GM18508 (cell line): ENCODE measurements around the gene BBS2.
"Not testable (repeated sequence)": the region's sequence is repeated elsewhere in the genome, so short reads cannot be mapped to it uniquely, and the experiment has no call there.

ENCODE experiments used
- ATAC-seq: cut with Tn5 transposase; IDR thresholded peaks from one replicate; pipeline ENCODE4 v1.9.1; 2021; ENCODE audit warnings: moderate number of reproducible peaks; ENCODE audit not compliant: insufficient read depth, unreplicated experiment

Gene BBS2

DNA sequence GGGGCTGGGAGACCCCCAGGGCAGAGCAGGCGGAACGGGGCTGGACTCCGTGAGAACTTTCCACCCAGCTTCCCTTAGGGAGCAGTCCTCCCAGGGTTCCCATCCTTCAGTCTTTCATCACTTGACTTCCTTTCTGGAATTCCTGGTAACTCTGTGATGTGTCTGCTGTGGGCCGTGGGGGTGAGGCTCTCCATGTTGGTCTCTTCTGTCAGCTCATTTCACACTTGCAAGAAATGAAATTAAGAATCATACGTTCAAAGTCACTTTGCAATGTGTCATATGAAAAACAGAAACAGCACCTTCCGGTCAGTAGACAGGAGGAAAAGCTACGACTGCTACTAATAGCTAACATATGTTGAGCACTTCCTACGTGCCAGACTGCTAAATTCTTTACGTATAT lies 5.4 kb upstream of the BBS2 start:
- ATAC-seq = no peak

DNA sequence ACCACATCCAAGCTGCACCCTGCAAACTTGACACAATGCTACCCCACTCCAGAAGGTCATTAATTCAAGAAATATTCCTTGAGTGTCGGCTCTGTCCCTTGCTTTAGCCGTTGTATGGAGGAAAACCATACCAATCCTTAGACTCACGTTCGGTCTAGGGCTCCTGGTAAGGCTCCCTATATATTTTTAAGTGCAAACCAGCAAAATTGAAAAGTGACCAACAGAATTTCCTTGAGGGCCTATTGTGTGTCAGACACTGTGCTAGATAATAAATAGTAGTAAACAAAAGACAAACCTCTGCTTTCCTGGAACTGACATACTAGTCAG lies 390 bp upstream of the BBS2 start:
- no peak for ATAC-seq

DNA sequence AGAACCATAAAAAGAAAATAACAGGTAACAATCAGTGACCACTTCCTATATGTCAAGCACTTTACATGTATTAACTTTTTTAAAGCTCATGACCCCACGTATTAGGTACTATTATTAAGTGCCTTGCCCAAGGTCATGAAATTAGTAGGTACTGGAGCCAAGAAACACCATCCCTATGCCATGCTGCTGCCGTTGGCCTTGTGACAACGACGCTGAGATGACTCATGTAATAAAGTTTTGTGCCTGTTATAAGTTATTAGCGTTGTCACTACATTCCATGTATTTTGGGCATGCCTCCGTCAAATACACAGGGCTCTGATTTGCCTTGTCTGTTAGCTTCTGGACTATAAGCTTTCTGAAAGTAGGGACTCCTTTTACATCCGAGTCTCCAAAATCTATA lies 1.4 kb downstream of the BBS2 start:
- ATAC-seq = no peak

DNA sequence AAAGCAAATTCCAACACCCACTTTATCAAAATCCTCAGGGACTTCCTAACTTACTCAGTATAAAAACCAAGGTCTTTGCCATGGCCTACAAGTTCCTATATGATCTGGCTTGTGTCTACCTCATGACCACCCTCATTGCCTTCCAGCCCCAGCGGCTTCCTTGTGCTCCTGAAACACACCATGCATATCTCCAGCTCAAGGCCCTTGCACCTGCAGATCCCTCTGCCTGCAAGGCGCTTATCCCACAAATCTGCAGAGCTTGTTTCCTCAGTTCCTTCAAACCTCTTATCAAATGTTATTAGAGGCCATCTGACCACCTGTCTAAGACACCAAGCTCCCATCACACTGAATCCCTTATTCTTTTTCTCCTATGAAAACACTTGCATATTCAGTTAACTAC lies 2.6 kb downstream of the BBS2 start:
- no peak for ATAC-seq

DNA sequence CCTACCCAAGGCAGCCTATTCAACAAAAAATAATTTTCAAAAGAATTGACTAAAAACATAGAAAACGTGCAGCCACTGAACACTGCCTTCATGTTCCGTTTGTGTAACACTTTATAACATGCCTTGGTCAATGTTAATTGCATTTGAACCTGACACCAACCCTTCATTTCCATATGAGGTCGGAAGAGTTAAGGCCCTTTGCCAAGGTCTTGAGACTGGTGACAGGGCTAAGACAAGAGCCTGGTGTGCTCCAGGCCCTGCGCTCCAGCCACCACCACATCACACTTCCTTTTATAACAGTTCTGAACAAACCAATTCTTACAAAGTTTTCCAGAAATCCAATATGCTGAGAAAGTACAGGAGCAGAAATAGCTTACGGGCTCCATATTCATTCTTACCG lies 4.2 kb downstream of the BBS2 start:
- no peak for ATAC-seq

DNA sequence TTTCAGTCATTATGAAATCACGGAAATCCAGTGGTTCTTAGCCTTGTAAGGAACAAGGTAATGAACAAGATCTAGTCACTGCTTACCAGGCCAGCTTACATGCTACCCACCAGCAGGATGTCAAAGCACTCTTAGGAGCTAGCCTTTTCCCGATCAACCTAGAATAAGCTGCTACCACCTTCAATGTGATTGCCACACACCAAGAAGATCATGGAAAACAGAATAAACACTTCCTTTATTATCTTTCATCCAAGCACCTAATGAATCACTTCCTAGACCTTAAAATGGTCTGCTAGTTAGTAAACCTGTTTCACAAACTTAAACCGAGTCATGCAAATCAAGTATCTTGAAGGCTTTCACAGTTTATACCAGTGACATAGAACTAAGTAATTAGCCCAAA lies 5.0 kb downstream of the BBS2 start:
- ATAC-seq = no peak

DNA sequence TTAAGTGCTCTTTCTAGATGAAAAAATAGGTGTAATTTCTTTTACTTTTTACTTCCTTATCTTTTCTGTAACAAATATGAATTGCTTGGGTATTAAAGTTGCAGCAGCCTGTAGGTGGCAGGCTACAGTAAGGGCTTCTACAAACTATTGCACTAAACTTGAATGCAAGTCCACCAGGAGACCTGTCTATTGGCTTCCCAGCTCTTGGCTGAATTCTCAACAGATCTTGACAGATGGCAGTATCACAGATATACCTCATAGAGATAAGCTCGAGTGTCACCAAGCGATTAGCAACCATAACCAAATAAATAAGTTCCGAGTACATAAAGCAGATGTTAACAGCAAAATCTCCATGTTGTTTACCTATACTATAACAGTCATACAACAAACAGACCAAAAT lies 5.9 kb downstream of the BBS2 start:
- ATAC-seq = no peak

DNA sequence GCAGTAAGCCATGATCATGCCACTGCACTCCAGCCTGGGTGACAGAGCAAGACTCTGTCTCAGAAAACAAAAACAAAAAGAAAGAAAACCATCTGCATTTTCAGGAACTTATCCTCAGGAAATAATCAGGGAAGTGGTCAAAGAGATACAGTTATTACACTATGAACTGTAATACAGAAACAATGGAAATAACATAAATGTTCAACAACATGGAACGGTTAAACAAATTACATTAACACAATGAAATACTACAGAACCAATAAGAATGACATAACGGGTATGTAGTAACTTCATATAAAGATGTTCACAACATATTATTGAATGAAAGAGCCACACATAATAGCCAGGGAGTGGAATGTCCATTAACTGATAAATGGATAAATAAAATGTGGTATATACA lies 6.7 kb downstream of the BBS2 start:
- ATAC-seq = no peak

DNA sequence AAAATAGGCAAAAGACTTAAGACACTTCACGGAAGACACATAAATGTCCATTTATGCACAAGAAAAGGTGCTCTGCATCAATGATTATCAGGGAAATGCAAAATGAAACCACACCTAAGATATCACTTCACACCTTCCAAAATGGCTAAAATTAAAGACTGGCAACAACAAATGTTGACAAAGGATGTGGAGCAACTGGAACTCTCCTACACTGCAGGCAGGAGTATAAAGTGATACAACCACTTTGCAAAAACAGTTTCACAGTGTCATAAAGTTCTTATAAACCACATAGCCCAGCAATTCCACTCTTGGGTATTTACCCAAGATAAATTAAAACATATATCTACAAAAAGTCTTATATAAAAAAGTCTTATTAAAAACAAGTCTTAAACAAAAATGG lies 7.8 kb downstream of the BBS2 start:
- ATAC-seq = no peak

DNA sequence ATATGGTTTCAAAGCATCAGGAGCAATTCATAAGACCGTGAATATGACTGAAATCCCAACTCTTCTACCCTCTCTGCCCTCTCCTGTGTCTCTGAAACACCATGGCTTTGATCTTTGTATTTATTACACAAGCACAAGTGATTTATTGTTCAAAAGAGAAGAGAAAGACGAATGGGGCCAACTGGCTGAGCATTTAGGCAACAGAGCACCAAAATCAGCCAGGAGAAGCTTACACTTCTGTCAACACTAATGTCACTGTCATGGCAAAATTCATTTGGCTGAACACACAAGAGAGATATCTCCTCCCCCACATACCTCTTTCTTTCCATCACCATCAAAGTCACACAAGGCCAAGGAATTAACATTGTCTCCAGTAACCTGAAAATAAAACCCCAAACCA lies 9.3 kb downstream of the BBS2 start:
- ATAC-seq = no peak

DNA sequence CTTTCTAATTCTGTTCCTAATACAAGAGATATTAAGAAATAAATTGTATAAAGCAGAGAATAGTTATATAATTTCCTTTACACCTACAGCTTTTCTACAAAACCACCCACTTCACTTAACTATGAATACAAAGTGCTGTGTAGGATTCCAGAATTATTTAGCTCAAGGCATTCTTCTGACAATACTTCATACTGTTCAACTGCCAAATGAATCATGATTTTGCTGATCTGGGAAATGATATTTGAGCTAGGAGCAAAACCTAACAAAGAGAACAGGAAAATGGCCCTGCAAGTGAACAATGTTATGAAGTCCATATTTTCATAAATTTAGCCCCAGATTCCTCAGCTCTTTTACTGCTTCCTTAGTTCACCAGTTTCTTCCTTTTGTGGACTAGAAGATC lies 12.9 kb downstream of the BBS2 start:
- no peak for ATAC-seq

DNA sequence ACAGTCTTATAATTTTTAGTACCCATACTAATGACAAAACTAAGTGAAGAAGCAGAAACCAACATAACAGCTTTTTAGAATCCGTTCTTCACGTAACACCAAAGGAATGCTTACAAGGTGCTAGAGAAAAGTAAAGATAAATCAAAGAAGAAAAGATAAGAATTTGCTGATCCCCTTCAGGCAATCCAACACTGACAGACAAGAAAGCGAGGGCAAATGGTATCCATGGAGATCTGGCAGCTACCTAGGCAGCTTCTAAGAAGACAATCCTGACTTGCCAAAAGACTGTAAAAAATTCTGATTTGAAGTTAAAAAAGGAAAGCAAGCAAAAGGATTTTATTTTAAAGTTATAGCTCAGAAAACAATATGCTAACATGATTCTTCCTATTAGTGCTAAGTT lies 14.6 kb downstream of the BBS2 start:
- ATAC-seq = no peak

DNA sequence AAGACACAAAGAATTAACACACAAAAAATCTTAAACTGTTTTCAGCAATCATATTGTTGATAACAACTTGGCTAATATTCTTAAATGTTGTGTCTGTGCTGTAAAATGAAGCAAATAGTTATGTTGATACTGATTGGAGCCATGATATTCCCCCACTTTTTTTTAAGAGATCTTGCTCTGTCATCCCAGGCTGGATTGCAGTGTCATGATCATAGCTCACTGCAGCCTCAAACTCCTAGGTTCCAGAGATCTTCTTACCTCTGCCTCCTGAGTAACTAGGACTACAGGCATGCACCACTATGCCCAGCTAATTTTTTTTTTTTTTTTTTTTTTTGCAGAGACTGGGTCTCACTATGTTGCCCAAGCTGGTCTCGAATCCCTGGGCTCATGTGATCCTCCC lies 26.0 kb downstream of the BBS2 start:
- ATAC-seq = no peak

DNA sequence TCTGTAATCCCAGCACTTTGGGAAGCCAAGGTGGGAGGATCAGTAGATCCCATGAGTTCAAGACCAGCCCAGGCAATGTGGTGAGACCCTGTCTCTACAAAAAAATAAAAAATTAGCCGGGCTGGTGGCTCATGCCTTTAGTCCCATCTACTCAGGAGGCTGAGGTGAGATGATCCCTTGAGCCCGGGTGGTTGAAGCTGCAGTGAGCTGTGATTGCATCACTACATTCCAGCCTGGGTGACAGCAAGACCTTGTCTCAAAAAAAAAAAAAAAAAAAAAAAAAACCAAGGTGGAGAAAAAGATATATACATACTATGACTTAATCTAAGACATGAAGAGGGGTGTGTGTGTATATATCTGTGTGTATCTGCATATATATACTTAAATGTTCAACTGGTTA lies 26.7 kb downstream of the BBS2 start:
- no peak for ATAC-seq

DNA sequence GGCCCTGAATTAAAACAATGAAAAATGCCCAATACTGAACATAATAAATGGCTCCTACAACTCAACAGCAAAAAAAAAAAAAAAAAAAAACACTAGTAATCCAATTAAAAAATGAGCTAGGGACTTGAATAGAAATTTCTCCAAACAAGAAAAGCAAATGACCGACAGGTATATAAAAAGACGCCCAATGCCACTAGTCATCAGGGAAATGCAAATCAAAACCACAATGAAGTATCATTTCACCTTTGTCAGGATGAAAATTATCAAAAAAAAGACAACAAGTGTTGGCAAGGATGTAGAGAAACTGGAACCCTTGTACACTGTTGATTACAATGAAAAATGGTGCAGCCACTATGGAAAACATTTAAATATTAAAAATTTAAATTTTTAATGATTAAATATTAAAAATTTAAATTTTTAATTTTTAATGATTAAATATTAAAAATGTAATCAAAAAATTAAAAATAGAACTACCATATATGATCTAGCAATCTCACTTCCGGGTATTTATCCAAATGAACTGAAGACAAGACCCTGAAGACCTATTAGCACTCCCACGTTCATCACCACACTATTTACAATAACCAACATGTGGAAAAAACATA lies 28.1 kb downstream of the BBS2 start:
- ATAC-seq = no peak

DNA sequence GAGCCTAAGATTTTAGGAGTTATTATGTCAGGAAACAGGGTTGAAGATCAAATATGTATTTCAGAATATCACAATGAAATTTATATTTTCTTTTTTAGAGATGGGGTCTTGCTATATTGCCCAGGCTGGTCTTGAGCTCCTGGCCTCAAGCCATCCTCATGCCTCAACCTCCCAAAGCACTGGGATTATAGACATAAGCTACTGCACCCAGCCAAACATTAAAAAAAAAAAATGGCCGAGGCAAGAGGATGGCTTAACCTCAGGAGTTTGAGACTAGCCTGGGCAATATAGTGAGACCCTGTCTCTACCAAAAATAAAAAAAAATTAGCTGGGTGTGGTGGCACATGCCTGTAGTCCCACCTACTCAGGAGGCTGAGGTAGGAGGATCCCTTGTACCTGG lies 31.0 kb downstream of the BBS2 start:
- ATAC-seq = not testable (repeated sequence)

DNA sequence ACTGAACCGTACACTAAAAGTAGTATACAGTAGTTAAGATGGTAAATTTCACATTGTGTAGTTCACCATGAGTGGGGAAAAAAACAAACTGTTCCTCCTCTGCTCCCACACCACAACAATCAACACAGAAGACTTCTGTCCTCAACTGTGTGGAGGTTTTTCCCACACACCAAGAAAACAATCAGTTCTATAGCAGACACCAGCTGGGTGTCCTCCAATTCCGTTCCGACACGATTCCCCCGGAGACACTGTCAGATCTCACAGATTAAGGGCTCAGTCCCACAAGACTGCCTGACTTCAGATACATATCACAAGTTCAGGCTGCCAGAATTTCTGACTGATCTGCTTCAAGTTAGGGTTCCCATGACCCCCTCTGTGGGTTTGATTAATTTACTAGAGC lies 31.8 kb downstream of the BBS2 start:
- ATAC-seq = no peak

DNA sequence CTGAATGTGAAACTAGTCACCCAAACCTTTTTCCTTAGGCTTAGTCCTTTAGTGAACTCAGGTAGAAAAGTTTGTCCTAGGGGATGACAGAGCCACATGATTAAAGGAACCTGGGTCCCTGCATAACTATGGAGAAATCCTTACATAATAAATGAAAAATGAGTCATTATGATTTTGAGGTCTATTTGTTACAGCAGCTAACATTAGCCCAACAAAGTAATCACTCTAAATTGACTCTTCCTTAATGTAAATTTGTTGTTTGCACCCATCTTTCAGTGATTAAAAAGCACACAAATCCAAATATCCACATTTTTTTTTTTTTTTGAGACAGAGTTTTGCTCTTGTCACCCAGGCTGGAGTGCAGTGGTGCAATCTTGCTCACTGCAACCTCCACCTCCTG lies 36.4 kb downstream of the BBS2 start:
- no peak for ATAC-seq

DNA sequence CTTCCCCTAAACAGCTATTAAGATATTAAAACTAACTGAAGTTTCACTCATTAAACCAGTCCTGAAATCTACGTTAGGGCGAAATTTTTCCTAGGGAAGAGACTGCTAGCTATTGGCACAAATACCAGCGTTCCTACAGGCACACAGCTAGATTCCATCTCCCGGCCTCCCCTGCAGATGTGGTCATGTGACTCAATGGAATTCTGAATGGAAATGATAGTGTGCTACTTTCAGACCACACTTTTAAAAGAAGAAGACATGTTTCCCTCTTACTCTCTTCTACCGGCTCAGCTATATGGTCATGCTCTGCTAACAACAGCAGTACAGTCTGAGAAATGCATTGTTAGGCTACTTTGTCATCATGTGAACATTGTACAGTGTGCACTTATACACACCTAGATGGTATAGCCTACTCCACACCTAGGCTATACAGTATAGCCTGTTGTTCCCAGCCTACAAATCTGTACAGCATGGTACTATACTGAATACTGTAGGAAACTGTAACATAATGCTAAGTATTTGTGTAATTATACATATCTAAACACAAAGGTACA lies 37.1 kb downstream of the BBS2 start:
- ATAC-seq = no peak

DNA sequence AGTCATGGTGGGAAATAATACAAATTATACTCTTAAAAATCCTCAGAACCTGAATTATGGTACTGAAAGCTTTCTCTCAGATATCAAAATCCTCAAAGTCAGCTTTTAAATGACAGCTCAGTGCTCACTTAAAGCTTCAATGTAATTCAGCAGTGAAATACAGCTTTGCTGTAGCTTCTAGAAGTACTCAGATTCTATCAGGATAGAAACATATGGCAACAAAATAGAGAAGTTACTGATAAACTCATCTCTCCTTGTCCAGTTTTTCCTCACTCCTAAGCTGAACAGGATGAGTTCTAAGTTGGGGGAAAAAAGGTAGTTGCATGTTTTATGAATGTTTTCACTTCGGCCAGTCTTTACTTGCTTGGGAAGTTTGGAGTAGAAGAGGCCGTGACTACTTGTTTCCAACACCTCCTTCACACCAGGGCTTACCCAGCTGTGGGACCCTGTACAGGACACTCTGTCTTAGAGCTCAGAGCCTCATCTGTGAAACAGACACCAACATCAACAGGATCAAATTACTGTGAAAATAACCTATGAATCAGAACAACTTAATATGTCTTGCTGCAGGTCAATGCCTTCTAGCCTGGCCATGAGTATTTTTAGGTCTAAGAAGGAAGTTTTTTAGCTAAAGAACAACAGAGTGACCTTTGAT lies 38.2 kb downstream of the BBS2 start:
- ATAC-seq = no peak

DNA sequence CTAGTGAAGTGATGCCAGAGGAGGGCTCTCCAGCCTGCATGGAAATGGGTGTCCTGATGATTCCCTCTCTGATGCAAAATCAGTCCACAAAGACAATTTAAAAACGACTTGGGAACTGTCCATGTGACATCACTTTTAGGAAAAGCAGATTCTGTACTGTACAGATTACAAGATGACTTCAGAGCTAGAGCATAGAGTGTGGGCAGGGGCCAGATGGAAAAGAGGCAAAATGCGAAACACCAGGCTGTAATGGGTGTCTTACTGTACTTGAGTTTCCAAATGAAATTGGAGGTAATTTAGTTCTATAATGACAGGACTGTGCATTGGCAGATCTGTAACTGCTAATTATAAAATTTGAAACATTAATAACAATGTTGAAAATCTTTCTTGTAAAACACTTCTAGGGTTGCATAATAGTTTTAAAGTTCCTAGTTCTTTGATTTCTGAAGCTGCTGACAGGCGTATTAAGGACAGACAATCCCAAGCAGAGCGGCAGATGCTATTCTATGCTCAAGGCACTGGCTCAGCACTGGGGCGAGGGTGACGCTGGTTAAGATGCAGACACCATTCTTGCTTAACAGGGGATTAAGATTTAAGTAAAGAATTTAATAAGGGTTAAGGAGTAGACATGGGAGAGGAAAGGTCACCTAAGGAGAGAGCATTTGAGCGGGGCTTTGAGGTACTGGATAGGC lies 38.9 kb downstream of the BBS2 start:
- no peak for ATAC-seq

DNA sequence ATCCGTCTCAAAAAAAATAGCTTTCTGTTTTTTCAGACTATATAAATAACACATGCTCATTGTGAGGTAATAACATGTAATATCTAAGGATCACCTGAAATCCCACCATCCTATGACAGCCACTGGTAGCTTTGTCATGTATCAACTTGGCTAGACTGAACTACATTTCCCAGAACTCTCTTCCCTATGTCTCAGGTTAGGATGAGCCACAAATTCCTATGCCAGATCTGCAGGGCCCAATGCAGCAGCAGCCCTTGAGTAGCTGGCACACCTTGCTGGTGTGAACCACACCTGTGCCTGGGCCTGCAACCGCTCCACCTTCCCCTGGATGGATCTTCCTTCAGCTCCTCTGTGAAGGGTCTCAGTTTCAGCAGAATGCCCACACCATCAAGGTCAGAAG lies 40.4 kb downstream of the BBS2 start:
- ATAC-seq = no peak
